Heart left ventricle (tissue), 13 donors: ENCODE measurements around the gene COQ5.
"Not testable (repeated sequence)": the region's sequence is repeated elsewhere in the genome, so short reads cannot be mapped to it uniquely, and the experiment has no call there.

Experiments used
- POLR2A ChIP-seq, 2 donors: fragments of 450-650 bp; IDR thresholded peaks; one replicate each; pipeline ENCODE4 v1.6.1; 2017; ENCODE audit warnings: antibody characterized with exemption in 2 of 2, mild to moderate bottlenecking in 2 of 2, moderate library complexity in 2 of 2
- TF ChIP-seq, protein P1 (sequence below), 12 donors: fragments of 200-600 bp; sonication (generic) in 4 of 12; IDR thresholded peaks; one replicate each; pipeline versions ENCODE4 v1.5.0 to v1.8.0; 2018 to 2022; ENCODE audit warnings: antibody characterized with exemption in 12 of 12, mild to moderate bottlenecking in 5 of 12
- donor health status: ischemic (EF 13 %, LVEDD 7.1; RV severe dilation, severe dysfunction).
- donor health status: DM: no; HTN: yes; CAD: no.
- donor health status: DM: no; HTN: no; CAD: no.
- donor health status: ischemic (EF 25% LVEDD 6.9; RV normal size, moderate dysfunction).
- donor health status: ischemic (EF 25% LVEDD 5.7; RV mildly dilated, moderate dysfunction).
- donor health status: ischemic (EF 35%, LVEDD 5.7; RV mildly dilated, moderate dysfunction).
- donor health status: nonischemic (EF 11% LVEDD 7.7; RV severe dilation, severe dysfunction).
- donor health status: DM: yes; HTN: yes; CAD: no.
- donor health status: PGD.
- donor health status: ischemic (EF 29% LVEDD 5.4; RV normal size, mild dysfunction).
- donor health status: nonischemic (EF 23%, LVEDD 6.1; RV moderate dilation, normal function).

DNA sequence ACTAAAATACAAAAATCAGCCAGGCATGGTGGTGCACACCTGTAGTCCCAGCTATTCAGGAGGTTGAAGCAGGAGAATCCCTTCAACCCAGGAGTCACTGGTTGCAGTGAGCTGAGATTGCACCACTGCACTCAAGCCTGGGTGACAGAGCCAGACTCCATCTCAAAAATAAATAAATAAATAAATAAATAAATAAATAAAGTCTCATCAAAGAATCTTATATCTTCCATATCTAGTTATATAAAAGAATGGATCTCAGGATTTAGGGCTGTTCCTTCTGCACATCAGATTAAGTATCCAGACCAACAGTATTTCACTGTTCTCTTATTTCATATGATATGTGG, 1.4 kb upstream of the COQ5 start:
- TF ChIP-seq, protein P1, sequence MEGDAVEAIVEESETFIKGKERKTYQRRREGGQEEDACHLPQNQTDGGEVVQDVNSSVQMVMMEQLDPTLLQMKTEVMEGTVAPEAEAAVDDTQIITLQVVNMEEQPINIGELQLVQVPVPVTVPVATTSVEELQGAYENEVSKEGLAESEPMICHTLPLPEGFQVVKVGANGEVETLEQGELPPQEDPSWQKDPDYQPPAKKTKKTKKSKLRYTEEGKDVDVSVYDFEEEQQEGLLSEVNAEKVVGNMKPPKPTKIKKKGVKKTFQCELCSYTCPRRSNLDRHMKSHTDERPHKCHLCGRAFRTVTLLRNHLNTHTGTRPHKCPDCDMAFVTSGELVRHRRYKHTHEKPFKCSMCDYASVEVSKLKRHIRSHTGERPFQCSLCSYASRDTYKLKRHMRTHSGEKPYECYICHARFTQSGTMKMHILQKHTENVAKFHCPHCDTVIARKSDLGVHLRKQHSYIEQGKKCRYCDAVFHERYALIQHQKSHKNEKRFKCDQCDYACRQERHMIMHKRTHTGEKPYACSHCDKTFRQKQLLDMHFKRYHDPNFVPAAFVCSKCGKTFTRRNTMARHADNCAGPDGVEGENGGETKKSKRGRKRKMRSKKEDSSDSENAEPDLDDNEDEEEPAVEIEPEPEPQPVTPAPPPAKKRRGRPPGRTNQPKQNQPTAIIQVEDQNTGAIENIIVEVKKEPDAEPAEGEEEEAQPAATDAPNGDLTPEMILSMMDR (IDR thresholded peaks at IDR 0.05): not testable (repeated sequence)
- not testable (repeated sequence) for TF ChIP-seq POLR2A (IDR thresholded peaks at IDR 0.05)
